Calu3 (cell line): Measurements from ENCODE around the gene ENTREP1. TPM values are rescaled to one million over a fixed set of nuclear protein-coding genes. Genes with fewer than 3 reads are reported as not detected.

ENCODE experiments used
- BruUV-seq: library from RNA; stranded (reverse); fragments of 400-500 nt; replicated peaks from 2 replicates; lab custom pipeline; 2021; lab: Mats Ljungman, UMichigan
- CTCF ChIA-PET: fragments of 300-600 bp; sonication (Branson Sonifier 250); formaldehyde crosslinking; loops from one replicate; lab custom pipeline; 2022; ENCODE audit warnings: antibody characterized with exemption; lab: Charles Lee
- DNase-seq: peaks from one replicate; pipeline ENCODE4 v3.0.0; 2022
- H3K27ac Mint-ChIP-seq: one replicate; pipeline ENCODE4 v1.8.0; 2022; ENCODE audit warnings: mixed read lengths; ENCODE audit not compliant: unreplicated experiment
- H3K27me3 Mint-ChIP-seq: one replicate; pipeline ENCODE4 v1.8.0; 2022; ENCODE audit warnings: mixed read lengths; ENCODE audit not compliant: unreplicated experiment
- H3K36me3 Mint-ChIP-seq: one replicate; pipeline ENCODE4 v1.8.0; 2022; ENCODE audit warnings: mild to moderate bottlenecking, moderate library complexity, mixed read lengths; ENCODE audit not compliant: insufficient read depth, unreplicated experiment
- H3K4me1 Mint-ChIP-seq: one replicate; pipeline ENCODE4 v1.8.0; 2022; ENCODE audit warnings: mild to moderate bottlenecking, low read depth, mixed read lengths; ENCODE audit not compliant: unreplicated experiment
- H3K4me3 Mint-ChIP-seq: one replicate; pipeline ENCODE4 v1.8.0; 2022; ENCODE audit warnings: mild to moderate bottlenecking, low read depth, moderate library complexity, mixed read lengths; ENCODE audit not compliant: unreplicated experiment
- H3K9me3 Mint-ChIP-seq: one replicate; pipeline ENCODE4 v1.8.0; 2022; ENCODE audit warnings: low read depth, mixed read lengths; ENCODE audit not compliant: unreplicated experiment
- CTCF ChIP-seq: fragments of 200-600 bp; IDR thresholded peaks from one replicate; pipeline ENCODE4 v1.8.0; 2022; ENCODE audit warnings: antibody characterized with exemption; ENCODE audit not compliant: unreplicated experiment
- intact Hi-C: fragments of 100-400 bp; cut with micrococcal nuclease; formaldehyde crosslinking; loops from one replicate; pipeline ENCODE4 v1.10.0; 2022; ENCODE audit not compliant: unreplicated experiment
- total RNA-seq: library from RNA; stranded (reverse); gene quantifications from 2 replicates; pipeline ENCODE4 v1.2.3, GENCODE V29; 2022

The ENTREP1 gene
- total RNA-seq, 1 experiment from 2014 or later = 1.8 TPM

DNA sequence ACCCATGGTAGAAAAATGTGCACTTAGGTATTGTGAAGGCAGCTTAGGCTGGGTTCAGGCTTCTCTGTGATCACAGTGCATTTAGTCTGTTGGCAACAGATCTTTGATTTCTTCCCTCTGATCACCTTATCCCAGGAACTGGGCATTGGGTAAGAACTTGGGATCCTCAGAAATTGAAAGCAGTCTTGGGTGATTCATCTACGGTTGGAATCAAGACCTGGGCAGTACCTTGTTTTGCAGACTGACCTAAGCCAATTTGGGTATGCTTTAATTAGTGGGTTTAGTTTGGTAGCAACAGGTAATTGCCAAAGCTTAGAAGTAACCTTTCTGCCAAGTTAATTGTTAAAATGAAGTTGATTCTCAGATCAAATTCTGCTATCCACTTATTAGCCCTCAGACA, 17.8 kb downstream of the ENTREP1 start:
- Mint-ChIP-seq H3K4me3 (no peak overlapping the region), H3K4me1 (no peaks in the 10 kb centered on the region), H3K9me3 (no peaks in the 10 kb centered on the region), H3K27me3 (no peaks in the 10 kb centered on the region), H3K27ac (no peak overlapping the region), H3K36me3 (no peaks in the 10 kb centered on the region)
- intact Hi-C loops = no loop called here
- CTCF ChIA-PET = no interaction called here
- TF ChIP-seq CTCF = no peak
- no TSS peak for BruUV-seq
- DNase-seq = no peak

- DNase-seq = no peak
- Mint-ChIP-seq H3K4me1 (no peaks in the 10 kb centered on the region), H3K27ac (no peak overlapping the region), H3K4me3 (no peak overlapping the region), H3K36me3 (no peaks in the 10 kb centered on the region), H3K9me3 (no peaks in the 10 kb centered on the region), H3K27me3 (no peaks in the 10 kb centered on the region)
- CTCF ChIA-PET = no interaction called here
- TF ChIP-seq CTCF = no peak
- intact Hi-C loops = no loop called here
- BruUV-seq = no TSS peak
Measured at GRCh38 chr9:69344459-69344858, 19.4 kb downstream of the ENTREP1 start.

- no peaks in the 10 kb centered on the region for H3K4me1 Mint-ChIP-seq
- no peak for DNase-seq
- H3K36me3 Mint-ChIP-seq = no peaks in the 10 kb centered on the region
- no peak overlapping the region for H3K27ac Mint-ChIP-seq
- no peaks in the 10 kb centered on the region for H3K27me3 Mint-ChIP-seq
- H3K9me3 Mint-ChIP-seq = no peaks in the 10 kb centered on the region
- BruUV-seq = no TSS peak
- intact Hi-C loops = no loop called here
- CTCF ChIA-PET = no interaction called here
- no peak overlapping the region for H3K4me3 Mint-ChIP-seq
- no peak for TF ChIP-seq CTCF
Measured at GRCh38 chr9:69346596-69347390, 21.8 kb downstream of the ENTREP1 start.

- Mint-ChIP-seq H3K27ac (no peak overlapping the region), H3K4me3 (no peak overlapping the region), H3K9me3 (no peaks in the 10 kb centered on the region), H3K4me1 (no peaks in the 10 kb centered on the region), H3K27me3 (no peaks in the 10 kb centered on the region), H3K36me3 (no peaks in the 10 kb centered on the region)
- intact Hi-C loops = no loop called here
- no peak for DNase-seq
- BruUV-seq = no TSS peak
- CTCF ChIA-PET = no interaction called here
- no peak for TF ChIP-seq CTCF
Measured at GRCh38 chr9:69347607-69348006, 22.6 kb downstream of the ENTREP1 start.
